Germinal center (tissue), 1 donor: Measurements from ENCODE around the gene GAB2.
A peak's percentile ranks its signal among the peaks of the same experiment; 100 is the strongest.
"Not testable (repeated sequence)": the region's sequence is repeated elsewhere in the genome, so short reads cannot be mapped to it uniquely, and the experiment has no call there.

ENCODE experiments used
- DNase-seq: peaks from one replicate; pipeline ENCODE4 v3.0.0; 2012; ENCODE audit warnings: mixed read lengths, low spot score

GAB2 gene

GRCh38 chr11:78312712-78313111 is 104.9 kb downstream of the GAB2 start:
- DNase-seq = no peak

- DNase-seq = no peak
These were observed 105.8 kb downstream of the GAB2 start for GRCh38 chr11:78311702-78312371.

DNA sequence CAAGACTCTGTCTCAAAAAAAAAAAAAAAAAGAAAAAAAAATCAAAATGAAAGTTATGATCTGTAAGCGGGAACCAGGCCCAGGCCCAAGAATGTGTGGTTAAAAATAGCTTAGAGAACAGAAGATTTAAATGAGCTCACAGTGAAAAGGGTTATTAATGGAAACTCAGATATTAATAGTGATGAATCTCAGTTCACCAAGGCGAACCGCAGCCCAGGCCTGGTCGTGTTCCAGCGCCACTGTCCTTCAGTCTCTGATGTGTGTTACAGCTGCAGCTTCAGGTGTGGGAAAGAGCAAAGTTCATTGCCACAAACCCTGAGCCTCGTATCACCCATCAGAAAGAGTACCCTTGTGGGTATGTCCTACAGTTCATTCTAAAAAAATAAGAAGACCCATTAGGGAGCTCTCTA is 107.1 kb downstream of the GAB2 start:
- peak; percentile 31 for DNase-seq

- no peak for DNase-seq
These were observed 113.4 kb downstream of the GAB2 start for GRCh38 chr11:78304201-78304600.

- DNase-seq = no peak
These were observed 117.3 kb downstream of the GAB2 start for GRCh38 chr11:78300108-78300839.

DNA sequence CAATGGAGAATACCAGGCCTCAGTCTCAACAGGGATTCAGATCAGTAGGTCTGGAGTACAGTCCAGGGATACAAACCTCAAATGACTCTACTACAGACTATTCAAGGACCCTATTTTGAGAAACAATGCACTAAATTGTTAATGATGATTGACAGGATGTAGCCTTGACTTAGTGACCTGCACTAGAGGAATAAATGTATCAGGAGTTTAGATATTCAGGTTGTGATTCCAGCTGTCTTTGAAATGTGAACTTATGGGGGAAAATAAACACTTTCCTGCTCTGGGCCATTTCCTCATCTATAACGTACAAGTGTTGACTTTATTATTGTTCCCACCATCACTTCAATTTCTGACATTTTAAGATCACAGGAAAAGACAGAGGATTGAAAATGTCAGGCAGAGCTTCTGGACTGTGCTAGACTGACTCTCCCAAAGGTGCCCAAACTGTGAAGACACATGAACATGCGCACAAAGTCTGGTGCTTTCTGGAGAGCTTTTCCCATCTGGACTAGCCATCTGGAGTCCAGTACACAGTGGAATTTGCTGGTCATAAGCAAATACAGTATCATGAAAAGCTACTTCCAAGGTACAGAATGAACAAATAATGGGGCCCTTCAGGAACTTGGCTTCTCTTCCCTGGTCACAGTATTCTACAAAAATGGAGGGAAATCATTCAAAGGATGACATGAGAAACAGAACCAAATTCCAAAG is 118.5 kb downstream of the GAB2 start:
- DNase-seq = no peak

GRCh38 chr11:78298291-78298771 is 119.3 kb downstream of the GAB2 start:
- no peak for DNase-seq

DNA sequence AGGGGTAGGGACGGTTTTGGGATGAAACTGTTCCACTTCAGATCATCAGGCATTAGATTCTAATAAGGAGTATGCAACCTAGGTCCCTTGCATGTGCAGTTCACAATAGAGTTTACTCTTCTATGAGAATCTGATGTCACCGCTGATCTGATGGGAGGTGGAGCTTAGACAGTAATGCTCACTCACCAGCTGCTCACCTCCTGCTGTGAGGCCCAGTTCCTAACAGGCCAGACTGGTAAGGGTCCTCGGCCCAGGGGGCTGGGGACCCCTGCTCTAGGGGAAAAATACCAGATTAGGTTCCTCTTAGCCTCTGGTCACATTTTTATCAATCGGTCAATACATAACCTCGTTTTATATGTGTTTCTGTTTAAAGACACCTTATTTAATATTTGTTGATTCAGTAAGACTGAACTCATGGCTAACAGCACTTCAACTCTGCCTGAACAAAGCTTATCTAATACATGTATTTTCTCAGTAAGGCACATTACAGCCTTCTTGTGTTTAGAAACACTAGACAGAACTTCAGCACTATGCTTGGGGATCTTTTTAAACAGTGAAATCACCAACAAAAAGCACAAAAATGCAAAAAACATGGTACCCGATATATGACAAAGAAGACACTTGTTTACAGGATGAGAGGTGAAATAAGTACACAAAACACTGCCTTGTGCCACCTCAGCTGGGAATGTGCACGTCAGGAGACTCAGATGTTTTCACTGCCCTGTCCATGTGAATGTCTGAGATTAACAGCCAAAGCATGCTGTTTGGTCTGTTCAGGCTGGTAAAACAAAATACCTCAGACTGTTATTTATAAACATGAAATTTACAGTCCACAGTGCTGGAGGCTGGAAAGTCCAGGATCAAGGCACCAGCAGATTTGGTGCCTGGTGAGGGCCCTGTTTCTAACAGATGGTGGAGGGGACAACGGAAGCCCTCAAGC is 121.4 kb downstream of the GAB2 start:
- no peak for DNase-seq

DNA sequence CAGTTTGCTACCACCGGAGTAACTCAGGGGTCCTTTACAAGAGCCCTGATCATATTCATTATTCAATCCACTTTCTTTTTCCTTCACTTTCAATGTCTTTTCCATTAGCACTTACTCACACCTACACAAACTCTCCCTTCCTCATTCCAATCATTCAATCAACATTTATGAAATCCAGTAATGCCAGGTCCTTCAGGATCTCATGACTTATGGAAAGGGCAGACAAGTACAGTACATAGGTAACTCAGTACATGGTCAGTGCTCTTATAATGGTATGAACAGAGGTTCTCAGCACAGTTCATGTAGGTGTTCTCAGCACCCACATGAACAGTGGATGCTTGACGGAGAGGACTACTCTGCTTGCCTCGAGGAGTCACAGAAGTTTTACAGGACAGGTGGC is 122.3 kb downstream of the GAB2 start:
- DNase-seq = no peak

DNA sequence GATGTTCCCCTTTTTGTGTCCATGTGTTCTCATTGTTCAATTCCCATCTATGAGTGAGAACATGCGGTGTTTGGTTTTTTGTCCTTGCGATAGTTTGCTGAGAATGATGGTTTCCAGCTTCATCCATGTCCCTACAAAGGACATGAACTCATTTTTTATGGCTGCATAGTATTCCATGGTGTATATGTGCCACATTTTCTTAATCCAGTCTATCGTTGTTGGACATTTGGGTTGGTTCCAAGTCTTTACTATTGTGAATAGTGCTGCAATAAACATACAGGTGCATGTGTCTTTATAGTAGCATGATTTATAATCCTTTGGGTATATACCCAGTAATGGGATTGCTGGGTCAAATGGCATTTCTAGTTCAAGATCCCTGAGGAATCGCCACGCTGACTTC is 123.5 kb downstream of the GAB2 start:
- DNase-seq = not testable (repeated sequence)

DNA sequence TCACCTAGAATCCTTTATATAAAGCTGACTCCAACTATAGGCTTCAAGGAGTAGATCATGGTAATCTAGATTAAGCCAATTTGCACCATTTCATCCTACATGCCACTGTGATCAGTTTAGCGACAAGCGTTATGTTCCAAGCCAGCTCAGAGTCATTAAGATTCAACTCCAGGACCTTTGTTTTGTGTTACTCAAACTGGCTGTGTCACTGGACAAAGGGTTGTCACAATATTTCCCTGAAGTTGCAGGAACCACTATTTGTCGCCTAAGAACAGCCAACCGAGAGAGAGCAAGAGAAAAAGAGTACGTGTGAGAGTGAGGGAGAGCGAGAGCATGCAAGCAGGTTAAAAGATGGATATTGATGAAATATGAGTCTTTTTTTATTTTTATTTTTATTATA is 124.1 kb downstream of the GAB2 start:
- DNase-seq = no peak

DNA sequence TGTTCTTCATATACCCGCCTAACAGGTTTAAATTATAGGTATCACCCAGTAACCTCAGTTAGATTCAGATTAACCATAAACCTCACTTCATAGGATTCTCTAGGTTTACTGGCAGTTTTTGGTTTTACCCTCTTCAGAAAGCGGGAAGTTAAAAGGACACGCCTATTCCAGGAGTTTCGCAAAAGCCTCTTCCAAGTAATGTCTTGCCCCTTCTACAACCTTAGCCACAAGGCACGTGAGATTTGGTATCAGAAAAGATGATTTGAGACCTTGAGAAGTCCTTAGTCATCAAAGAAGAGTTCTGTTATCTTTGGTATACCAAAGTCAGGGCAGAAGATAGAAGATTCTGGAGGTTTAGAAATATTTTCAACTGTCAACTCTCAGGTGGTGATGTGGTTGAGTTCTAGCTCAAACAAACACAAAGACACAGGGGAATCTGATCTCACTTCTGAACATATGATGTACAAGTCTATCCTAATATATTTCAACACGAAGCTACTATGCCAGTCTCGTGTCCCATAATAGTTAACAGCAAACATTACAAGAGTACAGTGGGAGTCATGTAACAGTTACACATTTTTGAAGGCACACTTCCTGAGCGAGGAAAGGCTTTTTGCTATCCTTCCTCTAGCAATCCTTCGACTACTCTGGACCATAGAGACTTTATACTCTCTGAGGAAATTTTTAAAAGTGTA is 125.4 kb downstream of the GAB2 start:
- no peak for DNase-seq

- no peak for DNase-seq
These were observed 126.0 kb downstream of the GAB2 start for GRCh38 chr11:78291503-78292108.

DNA sequence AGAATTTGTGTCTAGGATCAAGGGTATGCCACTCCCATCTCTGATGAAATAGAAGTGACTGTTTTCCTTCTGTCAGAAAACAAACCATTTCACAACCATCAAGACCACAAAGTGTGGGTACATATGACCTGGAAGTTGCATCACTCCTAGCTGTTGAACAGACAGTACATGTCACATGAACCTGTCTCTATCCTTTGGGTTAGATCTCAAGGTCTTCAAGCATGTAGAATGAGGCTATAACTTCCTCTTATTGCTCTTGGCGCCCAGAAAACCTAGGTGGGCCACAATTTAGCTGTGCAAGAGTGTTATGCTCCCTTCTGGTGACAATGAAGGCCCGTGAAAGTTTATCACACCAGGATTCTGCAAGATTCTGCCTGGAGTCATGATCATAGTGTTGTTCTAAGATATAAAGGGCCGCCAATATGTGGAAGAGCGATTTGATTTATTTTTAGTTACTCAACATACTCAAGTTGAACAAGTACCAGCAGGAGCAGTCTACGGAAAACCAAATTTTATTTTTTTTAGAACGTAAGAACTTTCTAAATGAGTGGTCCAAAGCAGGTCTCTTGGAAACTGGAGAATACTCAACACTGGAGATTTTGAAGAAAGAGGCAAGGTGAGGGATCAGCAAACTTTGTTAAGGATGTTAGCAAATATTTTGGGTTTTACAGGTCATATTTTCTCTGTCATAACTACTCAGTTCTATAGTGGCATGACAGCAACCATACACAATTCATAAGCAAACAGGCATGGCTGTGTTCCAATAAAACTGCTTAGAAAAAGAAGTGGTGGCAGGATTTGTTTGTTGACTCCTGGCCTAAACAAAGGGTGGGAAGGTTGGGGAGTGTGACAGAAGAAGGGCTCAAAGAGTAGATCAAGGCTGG is 127.1 kb downstream of the GAB2 start:
- no peak for DNase-seq

GRCh38 chr11:78289552-78290292 is 127.9 kb downstream of the GAB2 start:
- DNase-seq = no peak

GRCh38 chr11:78284260-78284659 is 133.4 kb downstream of the GAB2 start:
- no peak for DNase-seq

GRCh38 chr11:78282821-78283220 is 134.8 kb downstream of the GAB2 start:
- no peak for DNase-seq

- DNase-seq = no peak
These were observed 136.1 kb downstream of the GAB2 start for GRCh38 chr11:78281511-78281910.
